HFF-Myc (cell line): ENCODE results near the gene PIEZO1.

Experiments used
- DNase-seq: peaks from one replicate; pipeline ENCODE4 v3.0.0-alpha.2; 2011; ENCODE audit warnings: low read depth; ENCODE audit errors: extremely low read depth
- H3K4me3 ChIP-seq: replicated peaks from 2 replicates; pipeline ENCODE4 v1.5.1; 2011; ENCODE audit warnings: low read depth, mild to moderate bottlenecking, control low read depth, low read length
- TF ChIP-seq, protein P1 (sequence below): IDR thresholded peaks from 2 replicates; pipeline ENCODE4 v1.5.1; 2012; ENCODE audit warnings: mild to moderate bottlenecking, low read depth, low read length, control low read depth; ENCODE audit errors: missing control alignments

The PIEZO1 gene

GRCh38 chr16:88764913-88765349 lies 20.1 kb downstream of the PIEZO1 start:
- TF ChIP-seq, protein P1, sequence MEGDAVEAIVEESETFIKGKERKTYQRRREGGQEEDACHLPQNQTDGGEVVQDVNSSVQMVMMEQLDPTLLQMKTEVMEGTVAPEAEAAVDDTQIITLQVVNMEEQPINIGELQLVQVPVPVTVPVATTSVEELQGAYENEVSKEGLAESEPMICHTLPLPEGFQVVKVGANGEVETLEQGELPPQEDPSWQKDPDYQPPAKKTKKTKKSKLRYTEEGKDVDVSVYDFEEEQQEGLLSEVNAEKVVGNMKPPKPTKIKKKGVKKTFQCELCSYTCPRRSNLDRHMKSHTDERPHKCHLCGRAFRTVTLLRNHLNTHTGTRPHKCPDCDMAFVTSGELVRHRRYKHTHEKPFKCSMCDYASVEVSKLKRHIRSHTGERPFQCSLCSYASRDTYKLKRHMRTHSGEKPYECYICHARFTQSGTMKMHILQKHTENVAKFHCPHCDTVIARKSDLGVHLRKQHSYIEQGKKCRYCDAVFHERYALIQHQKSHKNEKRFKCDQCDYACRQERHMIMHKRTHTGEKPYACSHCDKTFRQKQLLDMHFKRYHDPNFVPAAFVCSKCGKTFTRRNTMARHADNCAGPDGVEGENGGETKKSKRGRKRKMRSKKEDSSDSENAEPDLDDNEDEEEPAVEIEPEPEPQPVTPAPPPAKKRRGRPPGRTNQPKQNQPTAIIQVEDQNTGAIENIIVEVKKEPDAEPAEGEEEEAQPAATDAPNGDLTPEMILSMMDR: no peak
- no peak overlapping the region for H3K4me3 ChIP-seq
- no peak for DNase-seq

- no peak overlapping the region for H3K4me3 ChIP-seq
- TF ChIP-seq, protein P1: no peak
- DNase-seq: no peak
Measured at GRCh38 chr16:88764080-88764479, 20.9 kb downstream of the PIEZO1 start.

DNA sequence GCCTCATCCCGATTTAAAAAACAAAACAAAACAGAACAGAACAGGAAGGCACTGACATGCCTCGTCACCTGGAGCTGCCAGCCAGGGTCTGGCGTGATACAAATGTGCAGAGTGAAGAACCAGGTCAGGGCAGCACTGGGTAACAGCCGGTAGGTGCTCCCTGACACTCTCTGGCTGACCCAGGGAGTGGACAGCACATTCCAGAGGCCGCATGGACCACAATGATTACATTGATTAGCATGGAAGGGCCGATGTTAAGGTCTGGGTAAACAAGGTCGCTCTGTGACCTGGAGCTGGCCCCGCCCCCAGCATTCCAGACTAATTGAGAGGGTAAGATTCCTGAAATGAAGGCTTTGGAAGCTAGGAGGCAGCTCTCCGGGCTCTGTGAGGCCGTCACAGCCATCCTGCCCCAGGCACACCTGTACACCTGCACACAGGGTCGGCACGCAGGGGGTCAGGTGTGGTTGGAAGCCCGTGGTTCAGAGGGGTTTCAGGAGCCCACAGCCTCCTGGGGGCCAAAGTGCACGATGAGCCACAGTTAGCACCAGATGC lies 21.4 kb downstream of the PIEZO1 start:
- no peak for DNase-seq
- TF ChIP-seq, protein P1: no peak

GRCh38 chr16:88762941-88763340 lies 22.1 kb downstream of the PIEZO1 start:
- H3K4me3 ChIP-seq: no peak overlapping the region
- TF ChIP-seq, protein P1: no peak
- DNase-seq: no peak

More for the DNA sequence above, 21.4 kb downstream of the PIEZO1 start:
- no peak overlapping the region for H3K4me3 ChIP-seq

GRCh38 chr16:88762258-88762870 lies 22.7 kb downstream of the PIEZO1 start:
- no peak overlapping the region for H3K4me3 ChIP-seq
- TF ChIP-seq, protein P1: no peak
- no peak for DNase-seq

- DNase-seq: no peak
- no peak overlapping the region for H3K4me3 ChIP-seq
- TF ChIP-seq, protein P1: no peak
Measured at GRCh38 chr16:88761830-88762229, 23.2 kb downstream of the PIEZO1 start.
